Central memory CD8-positive, alpha-beta T cell (primary cell): Measurements from ENCODE around the gene WDR33.

Experiments used
- ATAC-seq: fragments of 150-1000 bp; cut with Tn5 transposase; replicated peaks from 2 replicates; pipeline ENCODE4 v1.10.0; 2022; ENCODE audit warnings: mild to moderate bottlenecking, moderate FRiP score, moderate number of reproducible peaks; ENCODE audit not compliant: poor library complexity, severe bottlenecking; ENCODE audit errors: extremely low read depth
- DNase-seq, 2 donors: peaks; one replicate each; pipeline ENCODE4 v3.0.0; 2021; ENCODE audit warnings: low spot score in 2 of 2
- H3K27ac Mint-ChIP-seq: one replicate; pipeline ENCODE4 v1.8.0; 2022; ENCODE audit warnings: low read depth, mild to moderate bottlenecking, moderate library complexity, mixed read lengths
- H3K27me3 Mint-ChIP-seq: one replicate; pipeline ENCODE4 v1.8.0; 2022; ENCODE audit warnings: mixed read lengths
- H3K36me3 Mint-ChIP-seq: one replicate; pipeline ENCODE4 v1.8.0; 2022; ENCODE audit warnings: mild to moderate bottlenecking, moderate library complexity, mixed read lengths; ENCODE audit not compliant: insufficient read depth
- H3K4me1 Mint-ChIP-seq: one replicate; pipeline ENCODE4 v1.8.0; 2022; ENCODE audit warnings: mixed read lengths
- H3K4me3 Mint-ChIP-seq: one replicate; pipeline ENCODE4 v1.8.0; 2022; ENCODE audit warnings: mild to moderate bottlenecking, moderate library complexity, mixed read lengths
- H3K9me3 Mint-ChIP-seq: one replicate; pipeline ENCODE4 v1.8.0; 2022; ENCODE audit warnings: mixed read lengths

WDR33 gene

DNA sequence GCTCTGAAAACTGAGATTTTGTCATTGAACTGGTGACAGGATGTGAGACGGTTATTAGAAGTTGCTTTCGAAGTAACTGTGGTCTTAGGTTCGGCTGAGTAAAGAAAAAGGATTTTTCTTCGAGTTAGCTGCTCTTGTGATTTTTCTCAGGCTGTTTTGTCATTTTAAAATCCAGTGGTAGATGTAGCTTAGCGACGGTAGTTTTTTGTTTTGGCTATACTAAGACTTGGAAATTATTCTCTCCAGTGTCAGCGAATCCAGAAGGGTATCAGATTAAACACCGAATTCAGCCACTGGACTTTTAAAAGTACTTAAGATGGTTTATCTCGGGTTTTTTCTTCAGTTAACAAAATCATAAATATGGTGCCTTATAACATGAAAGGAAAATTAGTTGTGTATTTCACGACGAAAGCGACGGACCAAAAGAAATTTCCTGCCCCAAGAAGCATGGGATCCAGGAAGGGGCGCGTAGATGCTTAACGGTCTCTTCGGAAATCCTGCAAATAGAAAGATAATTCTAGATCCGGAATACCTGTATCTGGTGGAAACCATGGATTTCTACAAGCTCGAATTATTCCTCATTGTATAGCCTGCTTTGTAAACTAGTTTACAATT lies 108.5 kb downstream of the WDR33 start:
- H3K27ac Mint-ChIP-seq = peak overlapping the region; percentile 94
- no peak for ATAC-seq
- no peaks in the 10 kb centered on the region for H3K27me3 Mint-ChIP-seq
- no peaks in the 10 kb centered on the region for H3K9me3 Mint-ChIP-seq
- DNase-seq = no peak
- peaks cover 29% of the 10 kb centered on the region for H3K4me1 Mint-ChIP-seq
- peak overlapping the region; percentile 88 for H3K4me3 Mint-ChIP-seq
- peaks cover 28% of the 10 kb centered on the region for H3K36me3 Mint-ChIP-seq

DNA sequence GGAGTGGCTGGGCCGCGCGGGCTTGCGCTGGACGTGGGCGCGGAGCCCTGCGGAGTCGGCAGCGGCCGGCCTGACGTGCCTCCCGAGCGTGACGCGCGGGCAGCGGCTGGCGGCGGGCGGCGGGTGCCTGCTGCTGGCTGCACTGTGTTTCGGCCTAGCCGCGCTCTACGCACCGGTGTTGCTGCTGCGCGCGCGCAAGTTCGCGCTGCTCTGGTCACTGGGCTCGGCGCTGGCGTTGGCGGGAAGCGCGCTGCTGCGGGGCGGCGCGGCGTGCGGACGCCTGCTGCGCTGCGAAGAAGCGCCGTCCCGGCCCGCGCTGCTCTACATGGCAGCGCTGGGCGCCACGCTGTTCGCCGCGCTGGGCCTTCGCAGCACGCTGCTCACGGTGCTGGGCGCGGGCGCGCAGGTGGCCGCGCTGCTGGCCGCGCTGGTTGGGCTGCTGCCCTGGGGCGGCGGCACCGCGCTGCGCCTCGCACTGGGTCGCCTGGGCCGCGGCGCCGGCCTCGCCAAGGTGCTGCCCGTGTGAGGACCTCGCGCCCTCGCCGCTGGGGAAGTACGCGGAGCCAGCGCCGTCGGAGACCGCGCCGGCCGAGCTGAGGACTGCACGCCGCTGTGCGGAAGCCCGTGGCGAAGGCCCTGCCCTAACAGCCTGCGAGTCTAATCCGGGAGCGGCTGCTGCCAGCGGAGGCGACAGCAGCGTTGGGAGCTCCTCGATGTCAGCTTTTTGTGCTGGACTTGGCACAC lies 109.1 kb downstream of the WDR33 start:
- no peaks in the 10 kb centered on the region for H3K9me3 Mint-ChIP-seq
- peaks cover 29% of the 10 kb centered on the region for H3K36me3 Mint-ChIP-seq
- H3K4me3 Mint-ChIP-seq = peak overlapping the region; percentile 88
- H3K27me3 Mint-ChIP-seq = no peaks in the 10 kb centered on the region
- DNase-seq = peak; percentile 69 to 77
- peak overlapping the region; percentile 94 for H3K27ac Mint-ChIP-seq
- ATAC-seq = peak; percentile 81
- peaks cover 29% of the 10 kb centered on the region for H3K4me1 Mint-ChIP-seq

DNA sequence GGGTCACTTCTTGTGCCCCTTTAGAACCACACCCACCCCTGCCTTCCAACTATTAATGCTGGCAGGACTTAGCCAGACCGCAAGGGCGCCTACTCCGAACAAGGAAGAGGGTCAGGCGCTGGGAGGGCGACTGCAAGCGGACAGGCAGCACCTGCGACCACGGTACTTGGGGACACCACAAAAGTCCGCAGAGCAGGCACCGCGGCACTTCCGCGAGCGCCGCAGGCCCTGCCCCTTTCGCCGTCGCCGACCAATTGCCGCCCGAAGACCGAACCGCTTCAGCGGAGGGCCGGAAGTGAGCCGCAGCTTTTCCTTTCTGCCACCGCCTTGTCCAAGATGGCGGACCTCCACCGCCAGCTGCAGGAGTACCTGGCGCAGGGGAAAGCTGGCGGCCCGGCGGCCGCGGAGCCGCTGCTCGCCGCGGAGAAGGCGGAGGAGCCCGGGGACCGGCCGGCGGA lies 109.7 kb downstream of the WDR33 start, which contains the start of gene SFT2D3:
TSS of gene SFT2D3 (plus strand) at position 305 of the 458 bp plus-strand sequence. CDS start at position 337, 32 bp downstream.
- H3K36me3 Mint-ChIP-seq = peaks cover 24% of the 10 kb centered on the region
- ATAC-seq (peak; percentile 78), DNase-seq (peak; percentile 81 to 83)
- no peaks in the 10 kb centered on the region for H3K9me3 Mint-ChIP-seq
- peak within 1 kb of the TSS; percentile 88 for H3K4me3 Mint-ChIP-seq
- no peaks in the 10 kb centered on the region for H3K27me3 Mint-ChIP-seq
- peak within 1 kb of the TSS; percentile 94 for H3K27ac Mint-ChIP-seq
- peaks cover 29% of the 10 kb centered on the region for H3K4me1 Mint-ChIP-seq

DNA sequence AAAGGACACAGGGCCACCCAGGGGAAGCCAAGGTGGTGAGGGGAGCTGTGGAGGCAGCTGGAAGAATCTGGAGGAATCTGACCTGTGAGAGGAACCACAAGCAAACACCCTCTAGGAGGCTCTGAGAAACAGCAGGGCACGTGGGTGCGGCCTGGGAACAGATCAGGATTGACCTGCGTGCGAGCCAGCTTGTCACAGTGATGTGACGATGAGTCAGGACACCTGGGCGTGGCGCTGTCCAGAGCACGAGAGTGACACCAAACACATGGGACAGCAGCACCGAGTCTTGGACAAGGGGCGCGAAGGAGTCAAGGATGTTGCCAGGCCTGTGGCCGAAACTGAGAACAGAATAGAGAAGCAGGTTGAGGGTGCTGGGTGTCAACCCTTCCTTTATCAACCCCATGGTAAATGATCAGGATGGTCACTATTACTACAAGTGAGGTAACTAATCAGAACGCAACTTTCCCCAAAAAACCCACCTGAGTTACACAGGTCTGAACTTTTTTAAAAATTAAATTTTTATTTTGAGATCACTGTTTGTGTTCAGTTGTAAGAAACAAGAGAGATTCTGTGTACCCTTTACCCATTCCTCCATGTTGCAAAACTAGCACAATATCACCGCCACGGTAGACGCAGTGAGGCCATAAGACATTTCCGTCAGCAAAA lies 110.3 kb downstream of the WDR33 start:
- Mint-ChIP-seq H3K4me3 (peak overlapping the region; percentile 88), H3K27ac (peak overlapping the region; percentile 94), H3K27me3 (no peaks in the 10 kb centered on the region), H3K9me3 (no peaks in the 10 kb centered on the region), H3K4me1 (peaks cover 29% of the 10 kb centered on the region), H3K36me3 (peaks cover 23% of the 10 kb centered on the region)
- ATAC-seq (no peak), DNase-seq (no peak)

DNA sequence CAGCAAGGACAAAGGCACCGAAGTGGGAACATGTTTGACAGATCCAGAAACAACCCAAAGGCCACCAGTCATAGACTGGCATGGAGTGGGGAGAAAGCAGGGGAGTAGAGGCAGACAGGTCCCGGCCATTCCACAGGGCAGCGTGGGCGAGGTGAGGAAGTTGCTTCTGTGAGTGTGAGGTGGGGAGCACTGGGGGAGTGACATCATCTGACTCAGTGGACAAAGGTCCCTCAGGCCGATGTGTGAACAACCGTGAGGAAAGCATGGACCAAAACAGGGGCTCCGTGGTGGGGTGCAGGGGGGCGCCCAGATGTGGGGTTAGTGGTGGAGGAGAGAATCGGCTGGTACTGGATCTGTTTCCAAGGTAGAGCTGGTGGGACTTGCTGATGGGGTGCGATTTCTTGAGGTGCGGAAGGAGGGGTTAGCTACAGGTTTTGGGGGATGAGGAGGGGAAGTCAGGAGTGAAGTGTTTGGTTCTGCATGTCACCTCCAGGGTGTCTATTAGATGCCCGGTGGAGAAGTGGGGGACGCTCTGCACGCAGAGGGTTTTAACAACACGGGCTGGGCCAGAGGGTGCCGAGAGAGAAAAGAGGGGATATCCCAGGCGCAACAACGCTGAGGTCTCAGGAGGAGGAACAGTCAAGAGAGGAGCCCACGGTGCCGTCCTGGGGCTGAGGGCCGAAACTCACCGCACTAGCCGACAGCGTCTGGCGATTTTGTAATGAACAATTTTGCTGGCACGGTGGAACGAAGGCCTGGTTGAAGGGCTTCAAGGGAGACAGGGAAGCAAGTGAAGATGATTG lies 112.2 kb downstream of the WDR33 start:
- ATAC-seq (no peak), DNase-seq (no peak)
- Mint-ChIP-seq H3K9me3 (no peaks in the 10 kb centered on the region), H3K4me3 (peak overlapping the region; percentile 27), H3K4me1 (peaks cover 15% of the 10 kb centered on the region), H3K27me3 (no peaks in the 10 kb centered on the region), H3K27ac (no peak overlapping the region), H3K36me3 (peaks cover 17% of the 10 kb centered on the region)

DNA sequence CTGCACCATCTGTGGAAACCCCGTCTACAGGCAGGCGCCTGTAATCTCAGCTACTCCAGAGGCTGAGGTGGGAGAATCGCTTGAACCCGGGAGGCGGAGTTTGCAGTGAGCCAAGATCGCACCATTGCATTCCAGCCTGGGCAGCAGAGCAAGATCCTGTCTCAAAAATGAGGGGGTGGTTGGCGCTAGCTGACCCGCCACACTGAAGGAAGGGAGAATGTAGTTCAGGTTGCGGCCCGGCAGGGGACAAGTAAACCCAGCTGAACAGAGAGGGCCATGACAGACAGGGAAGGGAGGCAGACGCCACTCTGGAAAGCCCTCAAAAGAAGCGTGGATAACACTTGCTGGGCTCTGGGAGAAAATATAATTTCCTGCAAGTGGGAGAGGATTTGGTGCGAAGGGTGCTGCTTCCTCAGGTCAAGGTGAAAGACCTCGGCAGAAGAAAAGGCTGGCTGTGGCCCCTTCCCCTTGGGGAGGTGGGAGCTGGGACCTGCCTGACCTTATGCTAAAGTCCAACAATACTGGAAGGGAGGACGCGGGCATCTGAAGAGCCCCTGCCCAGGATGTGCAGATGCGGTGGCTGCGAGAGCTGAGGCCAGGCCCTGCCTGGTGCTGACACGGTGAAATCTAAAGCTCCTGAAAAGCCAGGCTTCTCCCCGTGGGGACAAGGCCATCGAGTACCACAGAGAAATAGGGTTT lies 113.3 kb downstream of the WDR33 start:
- ATAC-seq = no peak
- peaks cover 14% of the 10 kb centered on the region for H3K4me1 Mint-ChIP-seq

DNA sequence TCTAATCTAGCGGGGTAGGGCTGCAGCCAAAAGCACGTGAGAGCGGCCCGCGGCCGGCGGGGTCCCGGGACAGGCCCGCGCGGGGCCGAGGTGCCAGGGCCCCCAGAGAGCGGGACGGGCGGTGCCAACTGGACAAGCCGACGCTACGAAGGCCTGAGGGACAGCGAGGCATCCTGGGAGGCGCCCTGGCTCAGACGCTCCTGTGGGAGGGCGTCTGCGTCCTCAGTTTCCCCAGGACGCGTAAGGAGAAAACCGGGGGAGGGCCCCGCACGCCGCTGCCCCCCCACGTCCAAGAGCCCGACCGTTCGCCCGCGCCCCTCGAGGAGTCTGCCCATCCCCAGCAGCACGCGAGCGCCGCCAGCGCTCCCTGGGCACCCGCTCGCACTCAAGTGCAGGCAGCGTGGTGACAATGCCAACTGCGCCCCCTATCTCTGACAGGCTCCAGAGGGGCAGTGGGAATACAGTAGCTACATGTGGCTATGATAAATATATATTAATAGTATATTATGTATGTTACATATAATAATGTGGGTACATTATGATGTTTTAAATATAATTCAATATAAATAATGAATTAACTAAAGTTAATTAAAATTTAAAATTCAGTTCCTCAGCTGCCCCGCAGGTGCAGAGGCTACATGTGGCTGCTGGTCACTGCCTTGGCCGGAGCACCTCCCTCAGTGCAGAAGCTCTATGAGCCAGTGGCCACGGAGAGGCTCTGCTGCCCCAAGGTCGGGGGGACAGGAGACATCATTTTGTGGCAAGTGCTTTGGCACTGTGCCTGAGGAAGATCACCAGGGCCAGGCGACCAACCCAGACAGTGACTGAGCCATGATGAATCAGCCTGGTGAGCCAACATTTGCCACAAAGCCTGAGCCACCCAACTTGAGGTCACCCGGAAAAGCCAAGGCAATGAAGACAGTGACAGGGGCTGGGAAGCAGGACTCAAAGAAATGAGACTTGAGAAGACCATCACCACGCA lies 115.2 kb downstream of the WDR33 start:
- DNase-seq (peak in 1 of 2 donors; percentile 33), ATAC-seq (no peak)
- Mint-ChIP-seq H3K27me3 (no peaks in the 10 kb centered on the region), H3K4me3 (no peak overlapping the region), H3K27ac (no peak overlapping the region), H3K36me3 (peaks cover 9% of the 10 kb centered on the region), H3K9me3 (peaks cover 14% of the 10 kb centered on the region), H3K4me1 (peaks cover 7% of the 10 kb centered on the region)

More for the DNA sequence above, 113.3 kb downstream of the WDR33 start:
- H3K9me3 Mint-ChIP-seq = no peaks in the 10 kb centered on the region
- no peak for DNase-seq
- no peak overlapping the region for H3K4me3 Mint-ChIP-seq
- H3K27ac Mint-ChIP-seq = no peak overlapping the region
- peaks cover 17% of the 10 kb centered on the region for H3K36me3 Mint-ChIP-seq
- no peaks in the 10 kb centered on the region for H3K27me3 Mint-ChIP-seq

DNA sequence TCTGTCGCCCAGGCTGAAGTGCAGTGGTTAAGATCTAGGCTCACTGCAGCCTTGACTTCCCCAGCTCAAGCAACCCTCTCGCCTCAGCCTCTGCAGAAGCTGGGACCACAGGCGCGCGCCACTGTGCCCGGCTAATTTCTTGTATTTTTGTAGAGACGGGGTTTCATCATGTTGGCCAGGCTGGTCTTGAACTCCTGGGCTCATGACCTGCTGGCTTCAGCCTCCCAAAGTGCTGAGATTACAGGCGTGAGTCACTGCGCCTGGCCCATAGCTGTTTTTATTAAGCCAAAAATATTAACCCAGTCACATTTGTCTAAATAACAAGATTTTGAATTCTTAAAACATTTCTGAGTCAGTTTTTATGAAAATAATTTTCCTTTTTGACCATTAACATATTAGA lies 116.0 kb downstream of the WDR33 start:
- Mint-ChIP-seq H3K9me3 (peaks cover 16% of the 10 kb centered on the region), H3K4me1 (peaks cover under 1% of the 10 kb centered on the region), H3K36me3 (peaks cover 6% of the 10 kb centered on the region), H3K4me3 (no peak overlapping the region), H3K27me3 (no peaks in the 10 kb centered on the region), H3K27ac (no peak overlapping the region)
- ATAC-seq (no peak), DNase-seq (no peak)

DNA sequence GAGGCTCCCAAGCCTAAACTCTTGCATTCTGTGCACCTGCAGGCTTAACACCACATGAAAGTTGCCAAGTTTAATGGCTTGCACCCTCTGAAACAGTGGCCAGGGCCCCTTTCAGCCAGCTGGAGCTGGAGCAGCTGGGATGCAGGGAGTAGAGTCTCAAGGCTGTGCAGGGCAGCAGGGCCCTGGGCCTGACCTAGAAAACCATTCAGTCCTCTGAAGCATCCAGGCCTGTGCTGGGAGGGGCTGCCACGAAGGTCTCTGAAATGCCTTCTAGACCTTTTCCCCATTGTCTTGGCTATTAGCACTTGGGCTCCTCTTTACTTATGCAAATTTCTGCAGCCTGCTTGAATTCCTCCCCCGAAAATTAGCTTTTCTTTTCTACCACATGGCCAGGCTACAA lies 120.3 kb downstream of the WDR33 start:
- no peaks in the 10 kb centered on the region for H3K4me1 Mint-ChIP-seq
- DNase-seq = no peak
- no peak overlapping the region for H3K4me3 Mint-ChIP-seq
- ATAC-seq = no peak
- peaks cover 16% of the 10 kb centered on the region for H3K9me3 Mint-ChIP-seq
- no peak overlapping the region for H3K27ac Mint-ChIP-seq
- H3K27me3 Mint-ChIP-seq = peaks cover 26% of the 10 kb centered on the region
- H3K36me3 Mint-ChIP-seq = peaks cover 3% of the 10 kb centered on the region

DNA sequence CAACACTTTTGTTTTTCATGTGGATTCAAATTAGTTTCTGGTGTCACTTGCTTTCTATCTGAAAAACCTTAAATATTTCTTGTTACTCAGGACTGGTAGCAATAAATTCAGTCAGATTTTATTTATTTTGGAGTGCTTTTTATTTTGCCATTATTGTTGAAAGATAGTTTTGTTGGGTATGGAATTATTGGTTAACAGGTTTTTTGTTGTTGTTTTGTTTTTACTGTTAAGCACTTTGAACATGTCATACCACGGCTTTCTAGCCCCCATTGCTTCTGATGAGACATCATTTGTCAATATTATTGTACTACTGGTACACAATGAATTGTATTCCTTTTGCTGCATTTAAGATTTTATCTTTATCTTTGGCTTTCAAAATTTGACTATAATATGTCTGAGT lies 122.6 kb downstream of the WDR33 start:
- peaks cover 16% of the 10 kb centered on the region for H3K9me3 Mint-ChIP-seq
- H3K27ac Mint-ChIP-seq = no peak overlapping the region
- DNase-seq (no peak), ATAC-seq (no peak)
- H3K4me3 Mint-ChIP-seq = no peak overlapping the region
- H3K4me1 Mint-ChIP-seq = no peaks in the 10 kb centered on the region
- peaks cover 26% of the 10 kb centered on the region for H3K27me3 Mint-ChIP-seq
- H3K36me3 Mint-ChIP-seq = peaks cover 3% of the 10 kb centered on the region
